H1 (cell line): ENCODE results near the gene HMGN3. TPM values are rescaled to one million over a fixed set of nuclear protein-coding genes. Genes with fewer than 3 reads are reported as not detected.

Source experiments
- ATF2 ChIP-seq: IDR thresholded peaks from 2 replicates; pipeline ENCODE4 v1.6.1; 2012; ENCODE audit warnings: low read length, inconsistent platforms
- ATF3 ChIP-seq: IDR thresholded peaks from 2 replicates; pipeline ENCODE4 v1.6.1; 2011; ENCODE audit warnings: low read depth, mild to moderate bottlenecking, low read length; ENCODE audit not compliant: insufficient read depth
- KDM1A ChIP-seq: fragments of 200-600, 300-600 bp; sonication (generic); IDR thresholded peaks from 2 replicates; pipeline ENCODE4 v1.7.1; 2016; ENCODE audit warnings: mild to moderate bottlenecking, low read length, borderline replicate concordance
- SP2 ChIP-seq: IDR thresholded peaks from 2 replicates; pipeline ENCODE4 v1.6.1; 2012; ENCODE audit warnings: mild to moderate bottlenecking, low read length, inconsistent platforms
- polyA plus RNA-seq, 7 experiments: library from polyadenylated mRNA; depleted of rRNA in 3 of 7; stranded (reverse) in 5 of 7; unstranded in 2 of 7; fragments of >200 nt in 5 of 7; fragments of 200-250 nt in 2 of 7; gene quantifications; 1 replicate in 5 of 7; 2 replicates in 1 of 7; 4 replicates in 1 of 7; pipeline versions ENCODE4 v1.2.1 to v1.2.3, GENCODE V29; 2011 to 2013; ENCODE audit warnings: missing spikeins in 2 of 7, mixed read lengths in 2 of 7
- total RNA-seq: library from RNA; stranded (reverse); fragmentation: NEBNext Ultra II Directional; extraction: Animal tissue kit (Norgen Biotek cat#: 25700); gene quantifications from 2 replicates; pipeline ENCODE4 v1.2.1, GENCODE V29; 2021

The HMGN3 gene
- total and polyA plus RNA-seq, 2 of the 8 experiments (the other 6 are each of a cell fraction or from before 2014, with no cell fraction given) = 84.4 to 167 TPM

GRCh38 chr6:79193971-79194370, 40.5 kb downstream of the HMGN3 start (continued):
- TF ChIP-seq ATF2 (no peak), KDM1A (no peak), ATF3 (no peak), SP2 (no peak)
